ENCODE data around the gene DEPDC7.
A peak's percentile ranks its signal among the peaks of the same experiment; 100 is the strongest.

Gene DEPDC7

GRCh38 chr11:33060271-33060670 is 44.6 kb downstream of the DEPDC7 start:
- no peak for DNase-seq (ENCODE audit: low read depth in 3 of 3)

GRCh38 chr11:33062137-33062536 is 46.5 kb downstream of the DEPDC7 start:
- DNase-seq (ENCODE audit: low read depth in 3 of 3), result no peak

GRCh38 chr11:33063326-33063881 is 47.7 kb downstream of the DEPDC7 start:
- DNase-seq (ENCODE audit: low read depth in 3 of 3), result no peak

GRCh38 chr11:33064033-33064825 is 48.6 kb downstream of the DEPDC7 start:
- no peak for DNase-seq (ENCODE audit: low read depth in 3 of 3)

- no peak for DNase-seq (ENCODE audit: low read depth in 3 of 3)
Measured at GRCh38 chr11:33064866-33065265, 49.2 kb downstream of the DEPDC7 start.

- peak; percentile 42 to 71 (median 65) for DNase-seq (ENCODE audit: low read depth in 3 of 3)
Measured at GRCh38 chr11:33065445-33066178, 49.9 kb downstream of the DEPDC7 start.

- DNase-seq (ENCODE audit: low read depth in 3 of 3), result no peak
Measured at GRCh38 chr11:33067294-33067693, 51.6 kb downstream of the DEPDC7 start.

GRCh38 chr11:33068611-33069340 is 53.1 kb downstream of the DEPDC7 start:
- no peak for DNase-seq (ENCODE audit: low read depth in 3 of 3)

GRCh38 chr11:33072465-33072864 is 56.8 kb downstream of the DEPDC7 start:
- no peak for DNase-seq (ENCODE audit: low read depth in 3 of 3)
